ENCODE measurements around the gene PUM2. TPM values are rescaled to one million over a fixed set of nuclear protein-coding genes. Genes with fewer than 3 reads are reported as not detected.

The PUM2 gene
- total and polyA plus RNA-seq, 2 of the 8 experiments (the other 6 are each of a cell fraction or from before 2014, with no cell fraction given) = 46.6 to 114 TPM

DNA sequence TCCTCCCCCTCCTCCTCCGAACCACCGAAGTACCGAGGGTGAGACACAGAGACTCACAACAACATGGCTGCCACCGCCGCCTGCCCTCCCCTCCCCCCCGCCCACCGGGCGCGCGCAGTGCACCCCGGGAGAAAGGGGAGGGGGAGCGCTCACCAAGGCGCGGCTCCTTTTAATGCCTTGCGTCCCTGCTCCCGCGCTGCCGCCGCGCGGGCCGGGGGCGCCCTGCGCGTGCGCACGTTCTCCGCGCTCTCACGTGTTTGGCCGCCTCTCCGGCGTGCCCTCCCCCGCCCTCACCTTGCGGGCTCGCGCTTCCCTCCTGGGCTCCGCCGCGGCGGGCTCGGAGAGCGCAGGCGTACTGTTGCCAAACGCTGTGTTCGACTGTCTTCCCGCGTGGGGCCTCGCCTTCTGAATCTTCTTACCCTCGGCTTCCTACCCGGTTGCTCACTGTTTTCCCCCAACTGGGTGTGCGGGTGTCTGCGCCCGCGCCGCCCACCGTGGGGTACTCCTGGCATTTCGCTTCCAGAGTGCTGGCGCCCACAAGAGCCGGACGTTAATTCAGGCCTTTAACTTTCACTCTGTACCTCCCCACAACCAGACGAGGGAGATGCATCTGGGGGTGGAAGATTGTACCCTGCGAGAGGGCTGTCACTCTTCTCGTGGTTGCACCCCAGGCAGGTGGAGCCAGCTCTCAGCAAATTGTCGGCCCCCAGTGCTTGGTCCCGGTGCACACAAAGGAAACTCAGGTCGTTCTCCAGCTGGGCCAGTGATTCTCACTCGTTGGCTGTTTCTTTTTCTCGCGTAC lies at the start of gene PUM2 (continued):
- TF ChIP-seq RAD21 (IDR thresholded peaks at IDR 0.05 in 1 of 2, conservative IDR thresholded peaks at IDR 0.05 in 1 of 2; ENCODE audit: low read depth in 2 of 2, low read length in 2 of 2) (no peak), PHF8 (conservative IDR thresholded peaks at IDR 0.05; ENCODE audit: low read depth, low read length) (peak; percentile 51), FOSL1 (IDR thresholded peaks at IDR 0.05; ENCODE audit: insufficient read depth, low read depth, low read length) (no peak), TAF7 (optimal IDR thresholded peaks at IDR 0.05; ENCODE audit: borderline replicate concordance, low read depth, low read length) (no peak), KDM4A (IDR thresholded peaks at IDR 0.05; ENCODE audit: low read depth, low read length, severe bottlenecking) (peak; percentile 66), NANOG (IDR thresholded peaks at IDR 0.05; ENCODE audit: insufficient read depth, low read depth, low read length, poor library complexity, severe bottlenecking) (peak; percentile 4), CHD2 (IDR thresholded peaks at IDR 0.05; ENCODE audit: low read length) (peak; percentile 67; the same call in 1 of the 2 replicates), KDM5A (IDR thresholded peaks at IDR 0.05; ENCODE audit: low read length) (no peak), EP300 (IDR thresholded peaks at IDR 0.05; ENCODE audit: borderline replicate concordance in 1 of 2, low read depth in 2 of 2, low read length in 2 of 2) (no peak; a peak in 1 of 3 replicates), SIRT6 (IDR thresholded peaks at IDR 0.05; ENCODE audit: low read length) (no peak), SIX5 (IDR thresholded peaks at IDR 0.05; ENCODE audit: low read depth, low read length) (no peak), HDAC2 (IDR thresholded peaks at IDR 0.05; ENCODE audit: borderline replicate concordance in 1 of 2, low read depth in 2 of 2, low read length in 2 of 2) (peak in 1 of 2 experiments; percentile 59; a peak in 2 of 4 replicates), NRF1 (IDR thresholded peaks at IDR 0.05; ENCODE audit: low read depth, low read length) (peak; percentile 89)
- TF ChIP-seq, protein P1, sequence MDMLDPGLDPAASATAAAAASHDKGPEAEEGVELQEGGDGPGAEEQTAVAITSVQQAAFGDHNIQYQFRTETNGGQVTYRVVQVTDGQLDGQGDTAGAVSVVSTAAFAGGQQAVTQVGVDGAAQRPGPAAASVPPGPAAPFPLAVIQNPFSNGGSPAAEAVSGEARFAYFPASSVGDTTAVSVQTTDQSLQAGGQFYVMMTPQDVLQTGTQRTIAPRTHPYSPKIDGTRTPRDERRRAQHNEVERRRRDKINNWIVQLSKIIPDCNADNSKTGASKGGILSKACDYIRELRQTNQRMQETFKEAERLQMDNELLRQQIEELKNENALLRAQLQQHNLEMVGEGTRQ (IDR thresholded peaks at IDR 0.05; ENCODE audit: low read length) = peak; percentile 68
- TF ChIP-seq, protein P2, sequence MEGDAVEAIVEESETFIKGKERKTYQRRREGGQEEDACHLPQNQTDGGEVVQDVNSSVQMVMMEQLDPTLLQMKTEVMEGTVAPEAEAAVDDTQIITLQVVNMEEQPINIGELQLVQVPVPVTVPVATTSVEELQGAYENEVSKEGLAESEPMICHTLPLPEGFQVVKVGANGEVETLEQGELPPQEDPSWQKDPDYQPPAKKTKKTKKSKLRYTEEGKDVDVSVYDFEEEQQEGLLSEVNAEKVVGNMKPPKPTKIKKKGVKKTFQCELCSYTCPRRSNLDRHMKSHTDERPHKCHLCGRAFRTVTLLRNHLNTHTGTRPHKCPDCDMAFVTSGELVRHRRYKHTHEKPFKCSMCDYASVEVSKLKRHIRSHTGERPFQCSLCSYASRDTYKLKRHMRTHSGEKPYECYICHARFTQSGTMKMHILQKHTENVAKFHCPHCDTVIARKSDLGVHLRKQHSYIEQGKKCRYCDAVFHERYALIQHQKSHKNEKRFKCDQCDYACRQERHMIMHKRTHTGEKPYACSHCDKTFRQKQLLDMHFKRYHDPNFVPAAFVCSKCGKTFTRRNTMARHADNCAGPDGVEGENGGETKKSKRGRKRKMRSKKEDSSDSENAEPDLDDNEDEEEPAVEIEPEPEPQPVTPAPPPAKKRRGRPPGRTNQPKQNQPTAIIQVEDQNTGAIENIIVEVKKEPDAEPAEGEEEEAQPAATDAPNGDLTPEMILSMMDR (IDR thresholded peaks at IDR 0.05; ENCODE audit: control extremely low read depth in 1 of 3, insufficient read depth in 1 of 3, low read depth in 1 of 3, low read length in 3 of 3) = no peak
- TF ChIP-seq, protein P3, sequence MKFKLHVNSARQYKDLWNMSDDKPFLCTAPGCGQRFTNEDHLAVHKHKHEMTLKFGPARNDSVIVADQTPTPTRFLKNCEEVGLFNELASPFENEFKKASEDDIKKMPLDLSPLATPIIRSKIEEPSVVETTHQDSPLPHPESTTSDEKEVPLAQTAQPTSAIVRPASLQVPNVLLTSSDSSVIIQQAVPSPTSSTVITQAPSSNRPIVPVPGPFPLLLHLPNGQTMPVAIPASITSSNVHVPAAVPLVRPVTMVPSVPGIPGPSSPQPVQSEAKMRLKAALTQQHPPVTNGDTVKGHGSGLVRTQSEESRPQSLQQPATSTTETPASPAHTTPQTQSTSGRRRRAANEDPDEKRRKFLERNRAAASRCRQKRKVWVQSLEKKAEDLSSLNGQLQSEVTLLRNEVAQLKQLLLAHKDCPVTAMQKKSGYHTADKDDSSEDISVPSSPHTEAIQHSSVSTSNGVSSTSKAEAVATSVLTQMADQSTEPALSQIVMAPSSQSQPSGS (IDR thresholded peaks at IDR 0.05; ENCODE audit: low read length) = no peak

Measured in H1 (cell line).